Stimulated activated CD4-positive, alpha-beta T cell treated with anti-CD3 and anti-CD28 coated beads, Interleukin-1b, Interleukin-23, amount 100 ng/mL, for 24 hours (primary cell): ENCODE results near the gene B9D2.

Experiments used
- DNase-seq, 4 experiments: peaks; one replicate each; pipeline ENCODE4 v3.0.0-alpha.2; 2020; ENCODE audit warnings: low read depth in 4 of 4, low spot score in 1 of 4

Gene B9D2

GRCh38 chr19:41330481-41330880 is 33.5 kb downstream of the B9D2 start:
- DNase-seq: no peak

GRCh38 chr19:41328842-41329225 is 35.1 kb downstream of the B9D2 start:
- DNase-seq: no peak

- DNase-seq: peak in 1 of 4 experiments; percentile 48
Measured at GRCh38 chr19:41328157-41328841, 35.6 kb downstream of the B9D2 start.

GRCh38 chr19:41327576-41328156 is 36.3 kb downstream of the B9D2 start:
- DNase-seq: peak; percentile 50 to 85 (median 66)

- DNase-seq: no peak
Measured at GRCh38 chr19:41327076-41327575, 36.8 kb downstream of the B9D2 start.

GRCh38 chr19:41325947-41326706 is 37.8 kb downstream of the B9D2 start:
- DNase-seq: no peak

- DNase-seq: no peak
Measured at GRCh38 chr19:41325640-41325946, 38.4 kb downstream of the B9D2 start.

- DNase-seq: no peak
Measured at GRCh38 chr19:41324921-41325639, 38.9 kb downstream of the B9D2 start.

- no peak for DNase-seq
Measured at GRCh38 chr19:41324231-41324702, 39.7 kb downstream of the B9D2 start.

GRCh38 chr19:41323430-41324125 is 40.4 kb downstream of the B9D2 start:
- no peak for DNase-seq

- DNase-seq: no peak
Measured at GRCh38 chr19:41323023-41323422, 40.9 kb downstream of the B9D2 start.

- no peak for DNase-seq
Measured at GRCh38 chr19:41322451-41322850, 41.5 kb downstream of the B9D2 start.

GRCh38 chr19:41321600-41322270 is 42.2 kb downstream of the B9D2 start:
- no peak for DNase-seq

- DNase-seq: no peak
Measured at GRCh38 chr19:41321204-41321599, 42.7 kb downstream of the B9D2 start.

- DNase-seq: no peak
Measured at GRCh38 chr19:41320568-41320967, 43.4 kb downstream of the B9D2 start.

GRCh38 chr19:41320185-41320518 is 43.8 kb downstream of the B9D2 start:
- DNase-seq: no peak

- DNase-seq: no peak
Measured at GRCh38 chr19:41319500-41320184, 44.3 kb downstream of the B9D2 start.

- DNase-seq: no peak
Measured at GRCh38 chr19:41318696-41319499, 45.1 kb downstream of the B9D2 start.

- DNase-seq: no peak
Measured at GRCh38 chr19:41316306-41316920, 47.5 kb downstream of the B9D2 start.
